Epidermal melanocyte (primary cell): ENCODE measurements around the gene MAGEA4.
"Not testable (repeated sequence)": the region's sequence is repeated elsewhere in the genome, so short reads cannot be mapped to it uniquely, and the experiment has no call there.

ENCODE experiments used
- DNase-seq: peaks from one replicate; pipeline ENCODE4 v3.0.0; 2011; ENCODE audit warnings: low spot score; ENCODE audit not compliant: insufficient read length

MAGEA4 gene, protein sequence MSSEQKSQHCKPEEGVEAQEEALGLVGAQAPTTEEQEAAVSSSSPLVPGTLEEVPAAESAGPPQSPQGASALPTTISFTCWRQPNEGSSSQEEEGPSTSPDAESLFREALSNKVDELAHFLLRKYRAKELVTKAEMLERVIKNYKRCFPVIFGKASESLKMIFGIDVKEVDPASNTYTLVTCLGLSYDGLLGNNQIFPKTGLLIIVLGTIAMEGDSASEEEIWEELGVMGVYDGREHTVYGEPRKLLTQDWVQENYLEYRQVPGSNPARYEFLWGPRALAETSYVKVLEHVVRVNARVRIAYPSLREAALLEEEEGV

DNA sequence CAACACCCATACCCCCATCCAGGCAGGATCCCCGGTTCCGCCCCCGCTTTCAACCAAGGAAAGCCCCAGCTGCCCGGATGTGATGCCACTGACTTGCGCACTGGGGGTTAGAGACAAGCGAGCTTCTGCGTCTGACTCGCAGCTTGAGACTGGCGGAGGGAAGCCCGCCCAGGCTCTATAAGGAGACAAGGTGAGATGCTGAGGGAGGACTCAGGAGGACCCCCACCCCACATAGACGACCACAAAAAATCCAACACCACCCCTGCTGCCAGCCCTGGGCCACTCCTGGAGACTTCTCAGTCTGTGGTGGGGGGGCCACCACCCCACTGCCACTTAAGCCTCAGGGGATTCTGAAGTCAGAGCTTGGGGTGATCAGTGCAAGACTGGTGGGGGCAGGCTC is at the start of gene MAGEA4:
TSS of gene MAGEA4 (plus strand) at position 110 of the 400 bp plus-strand sequence. CDS start 10,776 bp downstream, outside the sequence.
- no peak for DNase-seq

DNA sequence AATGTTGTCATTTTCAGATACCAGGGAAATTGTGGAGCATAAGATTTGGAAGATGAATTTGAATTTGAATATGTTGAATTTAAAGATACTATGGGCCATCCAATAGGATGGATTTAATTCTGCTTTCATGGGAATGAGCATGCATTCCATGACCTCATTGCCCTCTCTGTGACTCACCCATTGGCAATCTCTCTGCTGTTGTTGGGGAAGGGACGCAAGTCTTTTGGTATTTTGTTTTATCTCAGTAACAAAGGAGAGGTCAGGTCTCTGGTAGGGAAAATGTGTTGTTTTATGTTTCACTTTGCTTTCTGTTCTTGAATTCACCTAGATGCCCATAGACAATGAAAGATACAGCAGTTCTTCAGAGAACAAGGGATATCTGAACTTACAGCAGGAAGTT is 42.1 kb upstream of the MAGEA4 start:
- peak; percentile 14 for DNase-seq

DNA sequence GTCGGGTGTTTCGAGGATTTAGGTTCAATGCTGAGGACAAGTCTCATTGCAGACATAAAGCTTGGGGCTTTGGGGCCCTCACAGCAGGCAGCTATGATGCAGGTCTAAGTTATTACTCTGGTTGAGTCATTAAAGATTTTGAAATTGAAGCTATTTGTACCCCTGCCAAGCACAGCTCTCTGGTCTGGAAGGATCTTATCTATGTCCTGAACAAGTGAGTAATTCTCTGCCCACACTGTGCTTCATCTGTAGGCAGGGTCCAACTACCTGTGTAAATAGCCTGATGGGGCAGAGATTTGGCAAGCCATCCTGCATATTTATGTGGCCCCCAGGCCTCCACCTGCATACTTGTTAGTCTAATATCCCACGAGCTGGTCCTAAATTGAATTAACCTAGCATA is 41.4 kb upstream of the MAGEA4 start:
- peak; percentile 14 for DNase-seq

DNA sequence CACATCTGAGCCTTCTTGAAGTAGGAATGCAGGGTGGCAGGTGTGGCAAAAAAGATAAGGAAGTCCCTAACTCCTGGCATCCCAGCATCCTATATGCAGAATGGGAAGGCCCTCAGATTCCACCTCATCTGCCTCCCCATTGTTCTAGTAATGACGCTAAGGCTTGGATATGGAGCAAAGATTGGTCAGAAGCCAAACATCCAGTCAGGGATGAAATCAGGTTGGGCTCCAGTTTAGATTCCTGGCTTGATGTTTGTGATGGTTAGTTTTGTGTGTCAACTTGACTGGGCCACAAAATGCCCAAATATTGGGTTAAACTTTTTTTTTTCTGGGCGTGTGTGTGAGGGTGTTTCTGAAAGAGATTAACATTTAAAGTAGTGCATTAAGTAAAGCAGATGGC is 39.6 kb upstream of the MAGEA4 start:
- DNase-seq: no peak

DNA sequence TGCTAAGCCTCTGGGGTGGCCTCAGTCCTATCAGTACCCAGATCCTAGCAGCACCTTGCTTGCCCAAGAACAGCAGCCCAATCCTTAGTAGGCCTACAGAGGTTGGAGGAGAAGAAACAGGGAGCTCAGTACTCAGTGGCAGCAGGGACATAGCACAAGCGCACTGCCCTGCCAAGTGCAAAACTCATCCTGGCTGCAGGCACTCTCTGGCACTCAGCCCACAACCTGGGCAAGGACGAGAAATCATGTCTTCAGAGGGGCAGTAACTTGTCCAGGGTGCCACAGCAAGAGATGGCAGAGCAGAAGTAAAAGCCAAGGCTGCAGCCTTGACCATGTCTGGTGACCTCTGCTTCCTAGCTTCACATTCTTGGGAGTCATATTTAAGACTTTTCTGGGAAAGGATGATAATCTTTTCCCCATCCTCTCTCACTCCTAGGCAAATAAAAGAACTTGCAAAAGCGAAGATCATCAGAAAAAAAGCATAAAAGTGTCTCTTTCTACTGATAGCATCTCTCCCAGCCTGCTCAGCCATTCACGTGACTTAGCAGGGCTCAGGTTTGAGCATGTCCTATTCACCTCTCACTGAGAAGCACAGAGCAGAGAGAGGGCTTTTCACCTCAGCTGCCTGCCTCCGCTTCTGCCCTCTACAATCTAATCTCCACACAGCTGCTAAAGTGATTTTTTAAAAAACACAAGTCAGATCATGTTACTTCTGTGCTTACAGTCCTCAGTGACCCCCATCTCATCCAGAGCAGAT is 37.2 kb upstream of the MAGEA4 start:
- DNase-seq: no peak

DNA sequence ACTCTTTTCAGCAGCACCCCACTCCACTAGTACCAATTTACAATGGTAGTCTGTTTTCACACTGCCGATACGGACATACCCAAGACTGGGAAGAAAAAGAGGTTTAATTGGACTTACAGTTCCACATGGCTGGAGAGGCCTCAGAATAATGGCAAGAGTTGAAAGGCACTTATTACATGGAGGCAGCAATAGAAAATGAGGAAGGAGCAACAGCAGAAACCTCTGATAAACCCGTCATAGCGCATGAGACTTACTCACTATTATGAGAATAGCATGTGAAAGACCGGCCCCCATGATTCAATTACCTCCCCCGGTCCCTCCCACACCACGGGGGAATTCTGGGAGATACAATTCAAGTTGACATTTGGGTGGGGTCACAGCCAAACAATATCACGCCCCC is 34.1 kb upstream of the MAGEA4 start:
- no peak for DNase-seq

DNA sequence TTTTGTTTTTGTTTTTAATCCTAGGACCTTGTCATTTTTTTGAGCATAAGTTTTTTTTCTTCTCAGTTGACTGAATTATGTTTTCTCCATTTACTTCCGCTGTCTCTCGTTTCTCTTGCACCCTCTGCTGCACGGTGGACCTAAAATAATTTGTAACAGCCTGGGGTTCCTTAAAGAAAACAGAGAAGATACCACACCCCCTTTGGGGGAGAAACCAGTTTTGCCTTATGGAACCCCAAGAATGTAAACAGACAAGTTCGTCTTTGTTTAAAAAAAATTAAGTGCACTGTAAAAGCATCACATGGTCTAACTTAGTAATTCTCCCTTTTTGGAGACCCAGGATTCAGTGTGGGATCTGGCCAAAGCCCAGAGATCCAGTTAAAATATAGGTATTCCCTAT is 32.8 kb upstream of the MAGEA4 start:
- DNase-seq: no peak

DNA sequence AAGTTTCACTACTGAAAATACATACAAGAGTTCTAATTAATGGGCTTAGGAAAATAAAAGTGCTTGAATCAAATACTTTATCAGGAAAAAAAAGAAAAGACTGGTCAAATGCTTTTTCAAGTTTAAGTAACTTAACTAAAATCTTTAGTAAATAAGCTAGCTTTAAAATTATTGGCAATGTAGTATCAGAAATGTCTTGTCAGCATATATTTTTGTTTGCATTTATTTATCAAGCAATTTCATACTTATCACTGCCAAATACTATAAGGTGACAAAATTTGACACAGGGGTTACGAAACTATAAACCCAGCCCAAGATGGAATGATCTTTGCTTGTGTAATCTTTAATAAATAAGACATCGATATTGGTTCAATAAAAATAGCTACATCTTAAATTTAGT is 31.8 kb upstream of the MAGEA4 start:
- DNase-seq: no peak

DNA sequence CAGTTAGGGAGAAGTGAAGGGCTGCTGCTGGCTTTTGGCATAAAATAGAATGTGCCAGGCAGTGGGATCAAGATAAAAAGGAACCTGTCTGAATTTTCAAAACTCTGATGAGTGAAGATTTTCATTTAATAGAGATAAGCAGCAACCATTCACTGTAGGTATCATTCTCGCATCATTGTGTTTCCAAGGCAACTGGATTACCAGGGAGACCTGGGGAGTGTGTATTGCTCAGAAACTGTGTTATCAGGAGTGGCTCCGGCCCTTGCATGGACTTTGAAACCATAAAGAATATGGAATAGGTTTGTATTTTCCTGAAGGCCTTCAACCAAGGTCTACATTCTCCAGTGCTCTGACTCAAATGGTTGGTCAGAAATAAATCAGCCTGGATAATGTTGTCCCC is 23.3 kb upstream of the MAGEA4 start:
- DNase-seq: no peak

DNA sequence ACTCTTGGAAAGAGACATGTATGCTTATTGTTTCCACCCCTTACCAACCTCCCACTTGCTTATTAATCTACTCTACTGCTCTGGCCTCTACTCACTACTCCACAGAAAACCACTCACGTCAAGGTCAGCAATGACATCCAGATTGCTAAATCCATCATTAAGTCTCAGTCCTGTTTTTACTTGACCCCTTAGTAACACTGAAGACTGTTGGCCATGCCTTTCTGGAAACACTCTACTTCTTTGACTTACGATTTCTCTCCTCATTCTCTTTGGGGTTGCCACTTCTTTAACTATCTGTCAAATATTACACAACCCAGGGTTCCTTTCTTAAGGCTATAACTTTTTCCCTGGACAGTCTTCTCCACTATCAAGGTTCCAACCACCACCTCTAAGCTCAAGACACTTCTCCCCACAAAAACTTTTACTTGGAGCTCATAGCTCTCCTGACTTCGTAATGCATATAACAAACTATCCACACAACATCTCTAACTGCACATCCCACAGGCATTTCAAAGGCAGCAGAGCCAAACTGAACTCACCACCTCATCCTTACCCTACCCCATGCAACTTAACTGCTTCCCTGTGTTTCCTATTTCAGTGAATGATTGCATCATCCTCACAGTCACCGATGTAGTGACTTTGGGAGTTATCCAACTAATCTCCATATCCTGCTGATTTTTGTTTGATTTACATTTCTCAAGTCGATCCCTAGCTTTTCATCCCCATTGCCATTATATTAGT is 15.8 kb upstream of the MAGEA4 start:
- no peak for DNase-seq

DNA sequence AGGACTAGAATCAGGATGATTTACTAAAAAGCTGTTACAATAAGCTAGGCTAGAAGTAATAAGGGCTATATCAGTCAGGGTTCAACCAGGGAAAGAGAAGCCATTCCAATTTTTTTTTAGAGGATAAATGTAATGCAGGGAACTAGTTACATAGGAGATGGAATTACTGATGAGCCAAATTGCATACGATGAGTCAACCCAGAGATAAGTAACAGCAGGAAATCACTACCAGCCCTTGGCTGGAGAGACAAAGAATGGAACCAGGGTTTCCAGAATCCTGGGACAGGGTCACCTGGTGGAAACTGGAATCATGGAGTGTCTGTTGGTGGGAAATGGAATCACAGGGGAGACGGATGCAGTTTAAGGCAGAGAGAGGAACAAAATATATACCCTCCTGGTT is 13.1 kb upstream of the MAGEA4 start:
- no peak for DNase-seq

DNA sequence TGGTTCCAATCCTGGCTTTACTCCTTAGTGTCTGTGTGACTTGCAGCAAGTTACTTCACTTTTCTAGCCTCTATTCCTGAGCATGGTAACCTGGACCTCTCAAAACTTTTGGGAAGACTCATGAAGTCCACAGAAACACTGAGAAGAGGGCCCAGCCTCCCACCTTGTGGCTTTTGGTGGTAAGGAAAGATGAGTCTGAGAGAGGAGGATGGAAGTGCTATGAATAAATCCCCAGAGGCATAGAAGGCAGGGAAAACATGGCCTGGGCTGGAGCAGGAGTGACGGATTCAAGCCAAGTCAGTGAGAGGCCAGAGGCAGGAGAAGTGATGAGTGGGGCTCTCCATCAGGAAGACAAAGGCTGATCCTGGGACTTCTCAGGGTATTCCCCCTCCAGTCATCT is 10.9 kb upstream of the MAGEA4 start:
- no peak for DNase-seq

DNA sequence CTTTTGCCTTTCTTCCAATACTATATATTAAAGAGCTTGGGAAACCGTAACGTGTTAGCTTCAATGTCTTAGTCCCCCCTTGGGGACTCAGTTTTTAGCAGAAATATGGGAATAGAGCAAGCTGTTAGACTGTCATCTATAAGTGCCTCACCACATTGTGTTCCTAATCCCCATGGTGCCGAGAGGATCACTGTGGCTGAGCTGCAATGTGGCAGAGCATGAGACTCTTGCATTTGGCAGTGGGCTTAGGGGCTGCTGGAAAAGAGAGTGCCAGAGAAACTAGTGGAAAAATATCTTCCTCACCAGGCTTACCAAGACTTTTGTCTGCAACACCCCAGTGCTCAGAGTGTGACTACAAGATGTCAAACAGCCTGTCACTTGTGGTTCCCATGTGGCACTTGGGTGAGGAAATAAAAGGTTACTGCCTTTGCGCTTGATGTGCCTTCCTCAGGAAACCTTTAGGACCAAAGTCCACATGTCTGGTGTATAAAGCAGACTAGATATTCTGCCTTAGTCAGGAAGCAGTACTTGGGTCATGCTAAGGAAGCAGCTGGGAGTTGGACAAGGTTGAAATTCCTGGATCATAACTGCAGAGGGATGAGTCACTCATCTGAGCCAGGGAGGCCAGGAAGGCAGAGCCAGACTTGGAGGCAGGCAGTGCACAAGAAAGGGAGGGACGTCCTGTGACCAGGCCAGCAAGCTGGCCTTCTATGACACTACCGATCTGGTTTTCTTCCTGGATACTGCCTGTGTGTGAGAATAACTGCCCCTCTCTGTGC is 9.7 kb upstream of the MAGEA4 start:
- DNase-seq: peak; percentile 16

DNA sequence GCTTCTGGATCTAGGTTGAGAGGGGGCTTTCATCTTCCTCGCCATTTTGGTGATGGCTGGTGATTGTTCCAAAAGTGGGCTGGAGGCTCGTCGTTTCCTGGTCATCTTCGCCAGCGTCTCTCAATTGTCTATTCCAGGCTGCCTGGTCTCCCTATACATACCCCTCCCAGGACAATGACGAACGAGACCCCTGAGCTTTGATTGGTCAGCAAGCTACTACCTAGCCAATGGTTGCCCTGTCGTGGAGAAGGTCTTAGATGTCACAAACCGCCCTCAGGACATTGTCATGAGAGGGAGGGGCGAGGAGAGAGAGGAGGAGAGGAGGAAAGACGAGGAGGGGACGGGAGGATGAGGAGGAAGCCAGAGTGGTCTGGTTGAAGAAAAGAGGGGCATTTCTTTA is 7.7 kb upstream of the MAGEA4 start:
- no peak for DNase-seq

DNA sequence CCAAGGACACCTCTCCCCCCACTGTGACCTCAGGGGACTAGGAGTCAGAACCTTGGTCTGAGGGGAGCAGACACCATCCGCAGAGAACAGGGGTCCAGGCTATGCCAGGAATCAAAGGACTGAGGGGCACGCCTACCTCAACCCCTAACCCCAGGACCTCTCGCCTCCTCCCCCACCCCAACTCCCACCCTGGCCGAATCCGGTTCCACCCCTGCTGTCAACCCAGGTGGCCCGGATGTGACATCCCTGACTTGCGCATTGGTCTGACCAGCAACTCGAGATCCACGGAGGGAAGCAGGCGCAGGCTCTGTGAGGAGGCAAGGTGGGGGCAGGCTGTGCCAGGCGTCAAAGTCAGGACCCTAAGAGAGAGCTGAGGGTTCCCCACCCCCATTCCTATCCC is 468 bp upstream of the MAGEA4 start:
- no peak for DNase-seq

DNA sequence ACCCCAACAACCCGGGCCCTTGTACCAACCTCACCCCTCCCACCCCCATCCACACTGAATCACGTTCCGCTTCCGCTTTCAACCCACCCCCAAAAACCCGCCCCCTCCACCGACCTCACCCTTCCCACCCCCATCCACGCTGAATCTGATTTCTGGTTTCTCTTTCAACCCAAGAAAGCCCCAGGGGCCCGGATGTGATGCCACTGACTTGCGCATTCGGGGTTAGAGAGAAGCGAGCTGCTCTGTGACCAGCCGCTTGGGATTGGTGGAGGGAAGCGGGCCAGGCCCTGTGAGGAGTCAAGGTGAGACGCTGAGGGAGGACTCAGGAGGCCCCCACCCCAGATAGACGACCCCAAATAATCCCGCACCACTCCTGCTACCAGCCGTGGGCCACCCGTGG is 6.0 kb downstream of the MAGEA4 start:
- not testable (repeated sequence) for DNase-seq

DNA sequence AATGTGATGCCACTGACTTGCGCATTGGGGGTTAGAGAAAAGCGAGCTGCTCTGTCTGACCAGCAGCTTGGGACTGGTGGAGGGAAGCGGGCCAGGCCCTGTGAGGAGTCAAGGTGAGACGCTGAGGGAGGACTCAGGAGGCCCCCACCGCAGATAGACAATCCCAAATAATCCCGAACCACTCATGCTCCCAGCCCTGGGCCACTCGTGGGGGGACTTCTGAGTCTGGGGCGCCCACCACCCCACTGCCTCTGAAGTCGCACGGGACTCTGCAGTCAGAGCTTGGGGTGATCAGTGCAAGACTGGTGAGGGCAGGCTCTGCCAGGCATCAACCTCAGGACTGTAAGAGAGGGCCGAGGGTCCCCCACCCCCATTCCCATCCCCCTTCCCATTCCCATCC is 6.9 kb downstream of the MAGEA4 start:
- DNase-seq: no peak

DNA sequence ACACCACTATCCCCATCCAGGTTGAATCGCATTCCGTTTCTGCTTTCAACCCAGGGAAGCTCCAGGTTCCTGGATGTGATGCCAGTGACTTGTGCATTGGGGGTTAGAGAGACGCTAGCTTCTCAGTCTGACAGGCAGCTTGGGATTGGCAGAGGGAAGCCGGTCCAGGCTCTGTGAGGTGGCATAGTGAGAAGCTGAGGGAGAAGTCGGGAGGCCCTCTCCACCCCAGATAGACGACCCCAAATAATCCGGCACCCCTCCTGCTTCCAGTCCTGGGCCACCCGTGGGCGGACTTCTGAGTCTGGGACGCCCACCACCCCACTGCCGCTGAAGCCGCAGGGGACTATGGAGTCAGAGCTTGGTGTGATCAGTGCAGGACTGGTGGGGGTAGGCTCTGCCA is 7.4 kb downstream of the MAGEA4 start:
- DNase-seq: no peak

DNA sequence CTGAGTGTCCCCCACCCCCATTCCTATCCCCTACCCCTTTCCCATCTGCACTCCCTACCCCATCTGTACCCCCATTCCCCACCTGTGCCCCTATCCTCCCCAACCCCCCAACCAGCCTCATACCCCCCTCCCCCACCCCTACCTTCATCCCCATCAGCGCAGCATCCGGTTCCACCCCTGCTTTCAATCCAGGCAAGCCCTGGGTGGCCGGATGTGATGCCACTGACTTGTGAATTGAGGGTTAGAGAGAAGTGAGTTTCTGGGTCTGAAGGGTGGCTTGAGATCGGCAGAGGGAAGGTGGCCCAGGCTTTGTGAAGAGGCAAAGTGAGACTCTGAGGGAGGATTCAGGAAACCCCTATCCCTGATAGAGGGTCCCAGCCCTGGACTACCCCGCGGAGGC is 7.8 kb downstream of the MAGEA4 start:
- no peak for DNase-seq

DNA sequence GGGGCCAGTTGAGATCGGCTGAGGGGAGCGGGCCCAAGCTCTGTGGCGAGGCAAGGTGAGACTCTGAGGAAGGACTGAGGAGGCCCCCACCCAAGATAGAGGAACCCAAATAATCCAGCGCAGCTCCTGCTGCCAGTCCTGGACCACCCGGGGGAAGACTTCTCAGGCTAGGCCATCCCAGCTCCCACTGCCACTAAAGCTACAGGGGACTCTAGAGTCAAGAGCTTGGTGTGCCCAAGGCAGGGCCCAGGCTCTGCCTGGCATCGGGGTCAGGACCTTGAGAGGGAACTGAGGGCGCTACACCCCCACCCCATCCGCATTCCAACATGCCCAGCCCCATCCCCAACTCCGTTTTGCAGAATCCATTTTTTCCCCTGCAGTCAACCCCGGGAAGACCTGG is 8.6 kb downstream of the MAGEA4 start:
- DNase-seq: no peak

DNA sequence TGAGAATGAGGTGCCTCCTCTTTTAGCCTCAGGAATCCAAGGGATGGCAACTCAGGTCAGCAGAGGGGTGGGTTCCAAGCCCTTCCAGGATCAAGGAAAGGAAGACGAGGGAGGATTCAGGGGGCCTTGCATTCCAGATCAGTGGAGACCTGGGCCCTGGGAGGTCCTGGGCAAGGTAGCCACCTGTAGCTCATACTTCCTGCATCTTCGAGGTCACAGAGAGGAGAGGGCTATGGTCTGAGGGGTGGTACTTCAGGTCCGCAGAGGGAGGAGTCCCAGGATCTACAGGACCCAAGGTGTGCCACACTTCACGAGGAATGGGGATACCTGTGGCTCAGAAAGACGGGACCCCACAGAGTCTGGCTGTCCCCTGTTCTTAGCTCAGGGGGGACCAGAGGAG is 9.2 kb downstream of the MAGEA4 start:
- no peak for DNase-seq

DNA sequence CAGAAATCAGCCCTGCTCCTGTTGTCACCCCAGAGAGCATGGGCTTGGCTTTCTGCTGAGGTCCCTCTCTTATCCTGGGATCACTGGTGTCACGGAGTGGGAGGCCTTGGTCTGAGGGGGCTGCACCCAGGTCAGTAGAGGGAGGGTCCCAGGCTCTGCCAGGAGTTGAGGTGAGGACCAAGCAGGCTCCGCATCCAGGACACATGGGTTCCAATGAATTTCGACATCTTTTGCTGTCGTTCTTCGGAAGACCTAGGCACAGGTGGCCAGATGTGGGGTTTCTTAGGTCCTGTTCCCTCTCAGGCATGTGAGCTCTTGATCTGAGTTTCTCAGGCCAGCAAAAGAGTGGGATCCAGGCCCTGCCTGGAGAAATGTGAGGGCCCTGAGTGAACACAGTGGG is 10.0 kb downstream of the MAGEA4 start:
- no peak for DNase-seq
